SK-N-MC (cell line): ENCODE results near the gene DDX42.
"Not testable (repeated sequence)": the region's sequence is repeated elsewhere in the genome, so short reads cannot be mapped to it uniquely, and the experiment has no call there.

Experiments
- DNase-seq: peaks from one replicate; pipeline ENCODE4 v3.0.0-alpha.2; 2011; ENCODE audit warnings: low read depth, low spot score
- H3K27ac ChIP-seq: fragments of 200-600 bp; sonication (generic); 2 replicates; pipeline ENCODE4 v1.5.1; 2016; ENCODE audit warnings: mixed run types
- H3K36me3 ChIP-seq: fragments of 200-600 bp; sonication (generic); 2 replicates; pipeline ENCODE4 v1.6.1; 2017; ENCODE audit warnings: antibody characterized with exemption, low read length, mixed read lengths; ENCODE audit not compliant: insufficient read depth
- H3K4me3 ChIP-seq: fragments of 200-600 bp; sonication (generic); 2 replicates; pipeline ENCODE4 v1.5.1; 2016
- H3K9ac ChIP-seq: fragments of 200-600 bp; sonication (generic); 2 replicates; pipeline ENCODE4 v1.8.0; 2017; ENCODE audit warnings: mixed run types, mixed read lengths; ENCODE audit not compliant: insufficient read length
- H3K9me3 ChIP-seq: fragments of 200-600 bp; sonication (generic); 2 replicates; pipeline ENCODE4 v1.6.1; 2017; ENCODE audit warnings: low read depth, mild to moderate bottlenecking, antibody characterized with exemption, low read length, moderate library complexity, mixed read lengths
- EZH2 ChIP-seq: fragments of 200-600 bp; sonication (generic); IDR thresholded peaks from one replicate; pipeline ENCODE4 v1.6.1; 2017; ENCODE audit warnings: antibody characterized with exemption
- FOXP2 ChIP-seq: optimal IDR thresholded peaks from 2 replicates; pipeline ENCODE3; 2011; ENCODE audit warnings: mild to moderate bottlenecking, moderate library complexity; ENCODE audit not compliant: insufficient read depth; ENCODE audit errors: extremely low read length, control extremely low read depth
- POLR2AphosphoS5 ChIP-seq: IDR thresholded peaks from 2 replicates; pipeline ENCODE4 v1.6.1; 2012; ENCODE audit warnings: mild to moderate bottlenecking, low read depth, low read length, borderline replicate concordance

The DDX42 gene

DNA sequence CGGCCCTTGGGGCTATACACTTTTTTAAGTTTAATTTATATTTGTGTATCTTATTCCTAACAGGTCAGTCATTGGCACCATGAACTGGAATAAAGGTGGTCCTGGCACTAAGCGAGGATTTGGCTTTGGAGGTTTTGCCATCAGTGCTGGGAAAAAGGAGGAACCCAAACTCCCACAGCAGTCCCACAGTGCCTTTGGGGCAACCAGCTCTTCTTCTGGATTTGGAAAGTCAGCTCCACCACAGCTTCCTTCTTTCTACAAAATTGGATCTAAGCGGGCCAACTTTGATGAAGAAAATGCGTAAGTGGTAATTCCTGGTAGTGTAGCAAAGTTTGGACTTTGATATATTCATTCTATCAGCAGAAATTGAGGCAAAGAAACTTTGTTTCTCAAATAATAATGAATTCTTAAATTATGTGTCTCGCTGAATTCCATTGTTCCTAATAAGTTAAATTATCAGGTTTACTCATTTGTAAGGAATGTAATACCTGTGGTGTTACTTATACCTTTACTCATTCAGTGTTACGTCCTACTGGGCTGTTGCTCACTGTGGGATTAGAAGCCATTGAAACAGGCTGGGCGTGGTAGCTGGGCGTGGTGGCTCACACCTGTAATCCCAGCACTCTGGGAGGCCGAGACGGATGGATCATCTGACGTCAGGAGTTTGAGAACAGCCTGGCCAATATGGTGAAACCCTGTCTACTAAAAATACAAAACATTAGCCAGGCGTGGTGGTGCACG is 13.2 kb downstream of the DDX42 start:
- no peak overlapping the region for H3K9ac ChIP-seq
- TF ChIP-seq EZH2, result no peak
- H3K9me3 ChIP-seq, result no peaks in the 10 kb centered on the region
- H3K27ac ChIP-seq, result no peak overlapping the region
- DNase-seq, result no peak
- H3K4me3 ChIP-seq, result no peak overlapping the region
- peaks cover 97% of the 10 kb centered on the region for H3K36me3 ChIP-seq

DNA sequence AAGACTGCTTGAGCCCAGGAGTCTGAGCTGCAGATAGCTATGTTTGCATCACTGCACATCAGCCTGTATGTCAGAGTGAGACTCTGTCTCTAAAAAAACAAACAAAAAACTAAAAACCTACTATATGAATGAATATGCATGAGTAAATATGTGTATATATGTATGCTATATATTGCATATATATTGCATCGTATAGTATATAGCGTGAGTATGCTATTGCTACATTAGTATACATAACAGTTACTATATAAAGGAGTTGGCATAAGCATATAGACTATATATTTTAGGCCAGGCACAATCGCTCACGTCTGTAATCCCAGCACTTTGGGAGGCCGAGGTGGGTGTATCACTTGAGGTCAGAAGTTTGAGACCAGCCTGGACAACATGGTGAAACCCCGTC is 16.1 kb downstream of the DDX42 start:
- DNase-seq, result no peak
- Histone ChIP-seq H3K27ac (peak overlapping the region; percentile 58; the same call in 1 of the 2 replicates), H3K4me3 (no peak overlapping the region), H3K36me3 (peaks cover 97% of the 10 kb centered on the region), H3K9ac (no peak overlapping the region), H3K9me3 (no peaks in the 10 kb centered on the region)
- TF ChIP-seq FOXP2, result no peak
- no peak for TF ChIP-seq EZH2
- no peak for TF ChIP-seq POLR2AphosphoS5

DNA sequence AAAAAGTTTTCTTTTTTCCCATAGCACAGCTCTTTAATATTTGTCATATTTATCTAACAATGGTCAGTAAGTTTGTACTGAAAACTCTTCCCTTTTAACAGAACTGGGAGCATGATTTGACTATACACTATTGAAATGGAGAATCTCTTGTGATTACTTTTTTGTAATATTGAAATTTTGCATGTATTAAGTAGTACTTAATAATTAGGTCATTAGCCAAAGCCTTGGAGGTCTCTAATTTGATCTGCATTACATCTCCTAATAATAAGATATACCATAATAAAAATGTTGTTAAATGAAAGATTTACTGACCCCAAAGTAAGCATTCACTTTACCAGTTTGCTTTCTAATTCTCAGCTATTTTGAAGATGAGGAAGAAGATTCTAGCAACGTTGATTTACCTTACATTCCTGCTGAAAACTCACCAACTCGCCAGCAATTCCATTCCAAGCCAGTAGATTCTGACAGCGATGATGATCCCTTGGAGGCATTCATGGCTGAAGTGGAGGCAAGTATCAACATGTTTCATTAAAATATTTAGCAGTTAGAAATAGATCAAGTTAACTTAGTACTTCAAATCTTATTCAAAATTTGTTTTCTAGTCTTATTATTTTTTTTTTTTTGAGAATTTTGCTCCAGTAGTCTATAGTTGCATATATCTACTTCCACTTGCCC is 18.2 kb downstream of the DDX42 start:
- Histone ChIP-seq H3K36me3 (peaks cover 97% of the 10 kb centered on the region), H3K27ac (0 out of 2 replicates have a peak overlapping the region, but pooled peaks have one; percentile 9), H3K9me3 (no peaks in the 10 kb centered on the region), H3K4me3 (no peak overlapping the region), H3K9ac (no peak overlapping the region)
- DNase-seq, result no peak
- no peak for TF ChIP-seq POLR2AphosphoS5
- TF ChIP-seq FOXP2, result no peak
- no peak for TF ChIP-seq EZH2

DNA sequence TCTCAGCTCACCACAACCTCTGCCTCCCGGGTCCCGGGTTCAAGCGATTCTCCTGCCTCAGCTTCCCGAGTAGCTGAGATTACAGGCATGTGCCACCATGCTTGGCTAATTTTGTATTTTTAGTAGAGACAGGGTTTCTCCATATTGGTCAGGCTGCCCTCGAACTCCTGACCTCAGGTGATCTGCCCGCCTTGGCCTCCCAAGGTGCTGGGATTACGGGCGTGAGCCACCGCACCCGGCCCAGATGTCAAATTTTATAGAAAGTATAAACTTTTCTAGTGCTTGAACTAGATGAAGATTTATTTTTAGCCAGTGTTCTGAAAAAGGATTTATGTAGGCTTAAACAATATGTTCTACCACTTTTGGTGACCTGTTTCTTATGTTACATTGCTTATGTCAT is 22.4 kb downstream of the DDX42 start:
- not testable (repeated sequence) for DNase-seq, H3K4me3 ChIP-seq, H3K27ac ChIP-seq, H3K9ac ChIP-seq, H3K9me3 ChIP-seq
- H3K36me3 ChIP-seq, result peaks cover 99% of the 10 kb centered on the region

DNA sequence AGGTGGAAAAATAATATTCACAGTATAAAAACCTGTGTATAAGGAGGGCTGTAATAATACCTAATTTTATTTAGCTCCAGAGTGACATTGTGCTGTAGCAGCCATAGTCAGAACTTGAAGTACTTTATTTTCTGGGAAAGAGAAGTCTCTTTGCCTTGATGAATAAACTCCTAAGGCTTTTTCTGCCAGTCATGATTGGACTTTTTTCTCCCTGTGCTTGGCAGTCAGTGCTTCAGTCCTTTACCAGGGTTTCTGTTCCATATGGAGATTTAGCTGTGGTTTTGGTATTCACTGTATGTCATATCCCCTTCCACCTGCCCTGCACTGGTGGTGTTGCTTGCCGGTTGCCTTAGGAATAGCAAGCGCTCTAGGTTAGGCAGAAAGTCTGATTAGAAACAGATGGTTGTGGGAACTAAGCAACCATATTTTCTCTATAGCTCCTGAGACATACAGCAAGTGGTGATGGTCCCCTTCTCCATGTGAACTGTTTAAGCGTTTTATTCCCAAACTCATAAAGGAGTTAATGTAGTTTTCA is 24.7 kb downstream of the DDX42 start:
- no peak overlapping the region for H3K27ac ChIP-seq
- H3K4me3 ChIP-seq, result no peak overlapping the region
- TF ChIP-seq POLR2AphosphoS5, result no peak
- TF ChIP-seq EZH2, result no peak
- no peak for TF ChIP-seq FOXP2
- peaks cover 97% of the 10 kb centered on the region for H3K36me3 ChIP-seq
- H3K9me3 ChIP-seq, result no peaks in the 10 kb centered on the region
- no peak for DNase-seq
- H3K9ac ChIP-seq, result no peak overlapping the region

DNA sequence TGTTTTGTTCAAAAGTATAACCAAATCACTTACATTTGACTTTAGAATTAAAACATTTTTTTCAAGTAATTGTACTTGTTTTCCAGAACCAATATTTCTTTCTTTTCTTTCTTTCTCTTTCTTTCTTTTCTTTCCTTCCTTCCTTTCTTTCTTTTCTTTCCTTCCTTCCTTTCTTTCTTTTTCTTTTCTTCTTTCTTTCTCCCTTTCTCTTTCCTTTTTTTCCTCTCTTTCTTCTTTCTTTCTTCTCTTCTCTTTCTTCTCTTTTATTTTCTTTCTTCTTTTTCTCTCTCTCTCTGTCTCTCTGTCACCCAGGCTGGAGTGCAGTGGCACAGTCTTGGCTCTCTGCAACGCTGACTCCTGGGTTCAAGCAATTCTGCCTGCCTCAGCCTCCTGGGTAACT is 26.8 kb downstream of the DDX42 start:
- TF ChIP-seq POLR2AphosphoS5, result no peak
- TF ChIP-seq FOXP2, result no peak
- TF ChIP-seq EZH2, result no peak
- no peak for DNase-seq
- peaks cover 96% of the 10 kb centered on the region for H3K36me3 ChIP-seq
- H3K9me3 ChIP-seq, result no peaks in the 10 kb centered on the region
- no peak overlapping the region for H3K27ac ChIP-seq
- no peak overlapping the region for H3K4me3 ChIP-seq
- H3K9ac ChIP-seq, result no peak overlapping the region

DNA sequence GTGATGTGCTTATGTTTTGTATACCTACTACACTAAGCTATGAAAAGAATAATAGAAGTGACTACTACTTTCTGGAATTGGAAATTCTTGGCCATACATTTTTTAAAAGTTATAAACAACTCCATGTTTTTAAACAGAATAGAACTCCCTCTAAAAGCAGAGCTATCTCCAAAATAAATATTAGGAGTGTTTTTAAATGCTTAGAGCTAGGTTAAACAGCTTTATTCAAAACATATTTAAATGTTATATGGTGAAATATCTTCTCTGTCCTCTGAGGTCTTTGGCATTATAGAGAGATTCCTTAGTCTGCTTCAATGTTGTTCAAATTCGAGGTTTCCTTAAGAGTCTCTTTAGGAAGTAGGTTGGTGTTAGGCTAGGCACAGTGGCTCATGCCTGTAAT is 30.4 kb downstream of the DDX42 start:
- no peak overlapping the region for H3K9ac ChIP-seq
- H3K36me3 ChIP-seq, result peaks cover 95% of the 10 kb centered on the region
- TF ChIP-seq POLR2AphosphoS5 (no peak), FOXP2 (no peak), EZH2 (no peak)
- DNase-seq, result no peak
- no peak overlapping the region for H3K4me3 ChIP-seq
- no peaks in the 10 kb centered on the region for H3K9me3 ChIP-seq
- H3K27ac ChIP-seq, result no peak overlapping the region

DNA sequence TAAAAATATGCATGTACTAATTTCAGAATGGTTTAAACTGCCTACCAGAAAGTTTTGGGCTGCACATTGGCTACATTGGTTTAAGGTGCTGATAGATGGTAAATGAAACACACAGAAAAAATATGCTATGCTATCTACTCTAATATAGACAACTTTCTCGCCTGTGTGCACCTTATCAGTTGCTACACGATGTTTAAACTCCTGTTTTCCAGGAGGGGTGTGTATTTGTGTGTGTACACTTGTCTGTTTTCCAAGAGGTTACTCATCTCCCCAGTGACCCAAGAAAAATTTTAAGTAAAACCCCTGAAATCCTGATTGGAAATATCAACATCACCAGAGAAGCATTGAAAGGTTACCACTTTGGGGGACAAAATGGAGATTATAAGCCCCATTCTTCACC is 31.6 kb downstream of the DDX42 start:
- Histone ChIP-seq H3K36me3 (peaks cover 95% of the 10 kb centered on the region), H3K9me3 (no peaks in the 10 kb centered on the region), H3K9ac (no peak overlapping the region), H3K4me3 (no peak overlapping the region), H3K27ac (no peak overlapping the region)
- no peak for TF ChIP-seq FOXP2
- no peak for TF ChIP-seq EZH2
- TF ChIP-seq POLR2AphosphoS5, result no peak
- no peak for DNase-seq
